Measurements from ENCODE around the gene LTO1.
A peak's percentile ranks its signal among the peaks of the same experiment; 100 is the strongest.
"Not testable (repeated sequence)": the region's sequence is repeated elsewhere in the genome, so short reads cannot be mapped to it uniquely, and the experiment has no call there.

The LTO1 gene

GRCh38 chr11:69700278-69701140, 25.4 kb upstream of the LTO1 start:
- no peak for DNase-seq

- no peak for DNase-seq
These were observed 24.1 kb upstream of the LTO1 start for GRCh38 chr11:69699213-69699612.

- DNase-seq: no peak
These were observed 23.2 kb upstream of the LTO1 start for GRCh38 chr11:69698362-69698761.

GRCh38 chr11:69697861-69698260, 22.7 kb upstream of the LTO1 start:
- DNase-seq: no peak

- DNase-seq: no peak
These were observed 22.3 kb upstream of the LTO1 start for GRCh38 chr11:69697469-69697843.

GRCh38 chr11:69696749-69697468, 21.8 kb upstream of the LTO1 start:
- no peak for DNase-seq

GRCh38 chr11:69695995-69696394, 20.8 kb upstream of the LTO1 start:
- DNase-seq: not testable (repeated sequence)

- no peak for DNase-seq
These were observed 20.4 kb upstream of the LTO1 start for GRCh38 chr11:69695581-69695980.

- no peak for DNase-seq
These were observed 19.6 kb upstream of the LTO1 start for GRCh38 chr11:69694781-69695180.

- DNase-seq: no peak
These were observed 17.3 kb upstream of the LTO1 start for GRCh38 chr11:69692422-69692821.

GRCh38 chr11:69691463-69691862, 16.3 kb upstream of the LTO1 start:
- no peak for DNase-seq

GRCh38 chr11:69689484-69690319, 14.5 kb upstream of the LTO1 start:
- no peak for DNase-seq

- not testable (repeated sequence) for DNase-seq
These were observed 13.0 kb upstream of the LTO1 start for GRCh38 chr11:69687969-69688771.

- DNase-seq: no peak
These were observed 11.7 kb upstream of the LTO1 start for GRCh38 chr11:69686856-69687255.

- DNase-seq: no peak
These were observed 11.3 kb upstream of the LTO1 start for GRCh38 chr11:69686452-69686851.

- no peak for DNase-seq
These were observed 10.2 kb upstream of the LTO1 start for GRCh38 chr11:69685348-69685747.

- no peak for DNase-seq
These were observed 9.5 kb upstream of the LTO1 start for GRCh38 chr11:69684651-69685050.

GRCh38 chr11:69683764-69684333, 8.7 kb upstream of the LTO1 start:
- peak in 1 of 2 experiments; percentile 22 for DNase-seq

GRCh38 chr11:69682681-69683326, 7.7 kb upstream of the LTO1 start:
- DNase-seq: no peak

- DNase-seq: no peak
These were observed 7.1 kb upstream of the LTO1 start for GRCh38 chr11:69682221-69682620.

- no peak for DNase-seq
These were observed 5.5 kb upstream of the LTO1 start for GRCh38 chr11:69680688-69681087.

GRCh38 chr11:69677749-69678148, 2.6 kb upstream of the LTO1 start:
- no peak for DNase-seq

Data from SW 1271 (cell line).